ENCODE measurements around the gene MKS1. TPM values are rescaled to one million over a fixed set of nuclear protein-coding genes. Genes with fewer than 3 reads are reported as not detected.

MKS1 gene
- total and polyA plus RNA-seq, 2 donors (not counting 3 experiments of a cell fraction or from before 2014, with no cell fraction given) = 12.2 to 13.2 TPM

- intact Hi-C loops (cut with micrococcal nuclease) (loop anchor here (2.0 kb wide), 1 partner anchor 133 kb away; no protein-coding TSS in a partner anchor), dilution Hi-C loops (cut with MboI; ENCODE audit: extremely low pct_ligation_motif_present, low sequenced_read_pairs) (no loop called here)
- Histone ChIP-seq H3K9ac (replicated peaks; ENCODE audit: extremely low read depth, insufficient read depth, low read length) (no peak overlapping the region), H3K27me3 (ENCODE audit: control insufficient read depth in 2 of 2, insufficient read depth in 2 of 2, low read length in 2 of 2) (no peaks in the 10 kb centered on the region), H3K9me3 (replicated peaks; ENCODE audit: control insufficient read depth, insufficient read depth, low read length) (no peaks in the 10 kb centered on the region), H3K9me1 (replicated peaks; ENCODE audit: control insufficient read depth, extremely low read depth, insufficient read depth, low read length) (no peaks in the 10 kb centered on the region), H2AFZ (ENCODE audit: low read depth, low read length) (no peak overlapping the region), H3K27ac (ENCODE audit: insufficient read depth, low read depth, low read length) (no peak overlapping the region), H4K20me1 (replicated peaks; ENCODE audit: control insufficient read depth, extremely low read depth, insufficient read depth, low read length) (no peaks in the 10 kb centered on the region), H3K36me3 (ENCODE audit: control insufficient read depth in 2 of 2, extremely low read depth in 1 of 2, insufficient read depth in 2 of 2, low read length in 2 of 2) (peaks cover 0 to under 1% of the 10 kb centered on the region in 2 experiments), H3K4me1 (ENCODE audit: control insufficient read depth, extremely low read depth, insufficient read depth, low read length) (peaks cover 13% of the 10 kb centered on the region), H3K4me2 (ENCODE audit: insufficient read depth, low read length) (no peak overlapping the region), H3K4me3 (replicated peaks in 1 of 3; ENCODE audit: insufficient read depth in 1 of 3, low read depth in 1 of 3, low read length in 3 of 3) (no peak overlapping the region), H3K79me2 (ENCODE audit: control insufficient read depth, insufficient read depth, low read length) (no peaks in the 10 kb centered on the region)
- TF ChIP-seq FOS (IDR thresholded peaks at IDR 0.05; ENCODE audit: borderline replicate concordance, insufficient read depth, low read length) (no peak), JUN (IDR thresholded peaks at IDR 0.05; ENCODE audit: borderline replicate concordance, insufficient read depth, insufficient read length, low read depth) (no peak), CTCF (IDR thresholded peaks at IDR 0.05; ENCODE audit: extremely low read depth in 1 of 2, insufficient read depth in 1 of 2, low read depth in 1 of 2, low read length in 2 of 2) (no peak), POLR2A (IDR thresholded peaks at IDR 0.05; ENCODE audit: low read depth, low read length) (no peak), EZH2 (IDR thresholded peaks at IDR 0.05; ENCODE audit: borderline replicate concordance, low read depth, low read length, severe bottlenecking) (no peak), POLR2AphosphoS5 (IDR thresholded peaks at IDR 0.05; ENCODE audit: insufficient read depth, low read depth, low read length) (no peak), MAX (IDR thresholded peaks at IDR 0.05; ENCODE audit: insufficient read depth, insufficient read length) (no peak), GATA2 (IDR thresholded peaks at IDR 0.05; ENCODE audit: insufficient read depth, insufficient read length, low read depth, low read length) (no peak), MYC (IDR thresholded peaks at IDR 0.05; ENCODE audit: low read depth, low read length) (no peak)
- FAIRE-seq (no peak), DNase-seq (ENCODE audit: low read depth, low spot score) (no peak)
- BruUV-seq (replicated peaks) = no TSS peak
- ChIA-PET CTCF (no interaction called here), POLR2A (no interaction called here)
Observed at GRCh38 chr17:58217766-58218165, 1.3 kb downstream of the MKS1 start.
